Retinal pigment epithelial cell (primary cell): ENCODE measurements around the gene FBXO39.
A peak's percentile ranks its signal among the peaks of the same experiment; 100 is the strongest.

Experiments used
- DNase-seq: peaks from one replicate; pipeline ENCODE4 v3.0.0-alpha.2; 2010; ENCODE audit warnings: low read depth
- H3K4me3 ChIP-seq: 2 replicates; pipeline ENCODE4 v1.5.1; 2011; ENCODE audit warnings: mild to moderate bottlenecking, low read length, control low read depth, moderate library complexity
- CTCF ChIP-seq: conservative IDR thresholded peaks from 2 replicates; pipeline ENCODE4 v1.5.1; 2011; ENCODE audit warnings: low read depth, low read length, control low read depth, inconsistent platforms

Gene FBXO39

GRCh38 chr17:6830383-6830986, 54.5 kb downstream of the FBXO39 start:
- no peak for TF ChIP-seq CTCF
- no peak overlapping the region for H3K4me3 ChIP-seq
- no peak for DNase-seq

GRCh38 chr17:6831661-6832263, 55.7 kb downstream of the FBXO39 start, which contains the start of gene TEKT1:
TSS of gene TEKT1 (minus strand) at chr17:6831729. CDS start at chr17:6830376, 1,353 bp downstream.
- peak within 1 kb of the TSS; percentile 35 for H3K4me3 ChIP-seq
- TF ChIP-seq CTCF, result no peak
- peak; percentile 4 for DNase-seq
